Common myeloid progenitor, CD34-positive (primary cell): ENCODE measurements around the gene BICD2.
"Not testable (repeated sequence)": the region's sequence is repeated elsewhere in the genome, so short reads cannot be mapped to it uniquely, and the experiment has no call there.

Source experiments
- CTCF ChIA-PET: fragments of 350-600 bp; sonication (Branson Sonifier 250); formaldehyde crosslinking; loops from one replicate; lab custom pipeline; 2021; ENCODE audit warnings: antibody characterized with exemption; lab: Charles Lee
- POLR2A ChIA-PET: fragments of 350-600 bp; sonication (Branson Sonifier 250); formaldehyde crosslinking; loops from one replicate; lab custom pipeline; 2021; ENCODE audit warnings: antibody characterized with exemption; lab: Charles Lee
- DNase-seq, 3 donors: peaks; one replicate each; pipeline versions ENCODE4 v3.0.0 to v3.0.0-alpha.2; 2013
- H3K27ac ChIP-seq, 2 experiments: 1 replicate in 1 of 2; 2 replicates in 1 of 2; pipeline ENCODE4 v1.7.0; 2013; ENCODE audit warnings: inconsistent platforms in 2 of 2, low read length in 2 of 2, mild to moderate bottlenecking in 2 of 2, low read depth in 1 of 2, moderate library complexity in 1 of 2; ENCODE audit not compliant: severe bottlenecking in 2 of 2, insufficient read depth in 1 of 2, poor library complexity in 1 of 2
- H3K27me3 ChIP-seq, 5 experiments: replicated peaks in 2 of 5; 1 replicate in 3 of 5; 2 replicates in 2 of 5; pipeline versions ENCODE4 v1.6.1 to v1.7.0; 2013; ENCODE audit warnings: low read length in 4 of 5, mild to moderate bottlenecking in 2 of 5, moderate library complexity in 2 of 5, inconsistent platforms in 1 of 5; ENCODE audit not compliant: insufficient read depth in 5 of 5, control insufficient read depth in 4 of 5
- H3K36me3 ChIP-seq, 4 experiments: 1 replicate in 2 of 4; 2 replicates in 2 of 4; pipeline versions ENCODE4 v1.6.1 to v1.7.0; 2013; ENCODE audit warnings: low read length in 3 of 4, control low read depth in 1 of 4, mild to moderate bottlenecking in 1 of 4; ENCODE audit not compliant: control insufficient read depth in 4 of 4, insufficient read depth in 4 of 4
- H3K4me1 ChIP-seq, 4 experiments: 1 replicate in 3 of 4; 2 replicates in 1 of 4; pipeline versions ENCODE4 v1.6.1 to v1.7.1; 2013; ENCODE audit warnings: low read length in 3 of 4, mild to moderate bottlenecking in 3 of 4, control low read depth in 1 of 4, inconsistent platforms in 1 of 4, moderate library complexity in 1 of 4; ENCODE audit not compliant: control insufficient read depth in 4 of 4, insufficient read depth in 4 of 4; ENCODE audit errors: control extremely low read depth in 1 of 4
- H3K4me3 ChIP-seq, 7 experiments: 1 replicate in 4 of 7; 2 replicates in 3 of 7; pipeline versions ENCODE4 v1.5.1 to v1.7.0; 2013; ENCODE audit warnings: mild to moderate bottlenecking in 7 of 7, low read length in 6 of 7, moderate library complexity in 6 of 7, inconsistent platforms in 2 of 7, low read depth in 2 of 7, control low read depth in 1 of 7; ENCODE audit not compliant: insufficient read depth in 4 of 7, control insufficient read depth in 1 of 7; ENCODE audit errors: extremely low read depth in 1 of 7
- H3K9me3 ChIP-seq, 5 experiments: 1 replicate in 4 of 5; 2 replicates in 1 of 5; pipeline versions ENCODE4 v1.6.1 to v1.7.1; 2013; ENCODE audit warnings: low read length in 4 of 5, mild to moderate bottlenecking in 2 of 5, inconsistent platforms in 1 of 5, low read depth in 1 of 5, moderate library complexity in 1 of 5; ENCODE audit not compliant: control insufficient read depth in 4 of 5, insufficient read depth in 2 of 5; ENCODE audit errors: control extremely low read depth in 1 of 5
- WGBS: methylation state at CpG from one replicate; pipeline ENCODE4 v1.1.5; 2013; ENCODE audit not compliant: insufficient coverage; 5-methylcytosine and 5-hydroxymethylcytosine counted together

The BICD2 gene

GRCh38 chr9:92804727-92805126 lies 40.1 kb upstream of the BICD2 start:
- H3K4me1 ChIP-seq: peaks cover 0 to 27% (median 21%) of the 10 kb centered on the region in 4 experiments
- no peak for DNase-seq
- H3K4me3 ChIP-seq: no peak overlapping the region
- no peak overlapping the region for H3K27ac ChIP-seq
- H3K27me3 ChIP-seq: peaks cover 7 to 69% (median 24%) of the 10 kb centered on the region in 5 experiments
- no peaks in the 10 kb centered on the region for H3K36me3 ChIP-seq
- WGBS: 96% methylated on average over 6 of the region's 6 CpGs
- POLR2A ChIA-PET: no interaction called here
- no peaks in the 10 kb centered on the region for H3K9me3 ChIP-seq
- CTCF ChIA-PET: no interaction called here

- ChIA-PET CTCF (interaction anchor here (1.0 to 3.4 kb wide), 3 partner anchors 7 to 82 kb away, joined by 3 to 10 read pairs (median 9); no protein-coding TSS in a partner anchor), POLR2A (no interaction called here)
- H3K27me3 ChIP-seq: peaks cover 0 to 15% (median 0%) of the 10 kb centered on the region in 5 experiments
- H3K9me3 ChIP-seq: no peaks in the 10 kb centered on the region
- no peak for DNase-seq
- H3K4me1 ChIP-seq: peaks cover 0 to 6% (median 2%) of the 10 kb centered on the region in 4 experiments
- H3K36me3 ChIP-seq: no peaks in the 10 kb centered on the region
- no peak overlapping the region for H3K4me3 ChIP-seq
- WGBS: 98% methylated on average over 11 of the region's 11 CpGs
- H3K27ac ChIP-seq: no peak overlapping the region
Observed at GRCh38 chr9:92798358-92798757, 33.7 kb upstream of the BICD2 start.

GRCh38 chr9:92796337-92796804 lies 31.7 kb upstream of the BICD2 start:
- H3K27me3 ChIP-seq: peaks cover 0 to 14% (median 0%) of the 10 kb centered on the region in 5 experiments
- CTCF ChIA-PET: interaction anchor here (1.1 to 11.3 kb wide), 4 partner anchors 11 to 80 kb away, joined by 3 to 217 read pairs (median 3); no protein-coding TSS in a partner anchor
- 97% methylated on average over 7 of the region's 9 CpGs for WGBS

GRCh38 chr9:92795598-92796336 lies 31.1 kb upstream of the BICD2 start:
- 96% methylated on average over 7 of the region's 9 CpGs for WGBS
- Histone ChIP-seq H3K4me1 (peaks cover 0 to 6% (median 2%) of the 10 kb centered on the region in 4 experiments), H3K4me3 (no peak overlapping the region), H3K27ac (no peak overlapping the region), H3K36me3 (no peaks in the 10 kb centered on the region), H3K27me3 (peaks cover 0 to 12% (median 0%) of the 10 kb centered on the region in 5 experiments), H3K9me3 (no peaks in the 10 kb centered on the region)
- no peak for DNase-seq
- ChIA-PET CTCF (interaction anchor here (1.1 to 11.3 kb wide), 4 partner anchors 11 to 79 kb away, joined by 3 to 217 read pairs (median 3); no protein-coding TSS in a partner anchor), POLR2A (no interaction called here)

More at GRCh38 chr9:92796337-92796804, 31.7 kb upstream of the BICD2 start:
- H3K4me1 ChIP-seq, DNase-seq, H3K4me3 ChIP-seq, POLR2A ChIA-PET, H3K9me3 ChIP-seq, H3K27ac ChIP-seq, H3K36me3 ChIP-seq: not testable (repeated sequence)

GRCh38 chr9:92795000-92795399 lies 30.4 kb upstream of the BICD2 start:
- H3K27me3 ChIP-seq: peaks cover 0 to 10% (median 0%) of the 10 kb centered on the region in 5 experiments
- ChIA-PET CTCF (interaction anchor here (0.9 to 11.3 kb wide), 3 partner anchors 10 to 79 kb away, joined by 3 to 217 read pairs (median 3); no protein-coding TSS in a partner anchor), POLR2A (no interaction called here)
- WGBS: 93% methylated on average over 4 of the region's 4 CpGs
- H3K4me3 ChIP-seq: no peak overlapping the region
- no peaks in the 10 kb centered on the region for H3K9me3 ChIP-seq
- peaks cover 0 to 8% (median 3%) of the 10 kb centered on the region in 4 experiments for H3K4me1 ChIP-seq
- no peaks in the 10 kb centered on the region for H3K36me3 ChIP-seq
- no peak for DNase-seq
- no peak overlapping the region for H3K27ac ChIP-seq

GRCh38 chr9:92794426-92794825 lies 29.8 kb upstream of the BICD2 start:
- DNase-seq: no peak
- 28% methylated on average over 4 of the region's 7 CpGs for WGBS
- ChIA-PET CTCF (interaction anchor here (0.9 to 11.3 kb wide), 4 partner anchors 29 to 87 kb away, joined by 3 to 217 read pairs (median 4); no protein-coding TSS in a partner anchor), POLR2A (no interaction called here)
- Histone ChIP-seq H3K4me1 (peaks cover 0 to 8% (median 3%) of the 10 kb centered on the region in 4 experiments), H3K27me3 (peaks cover 0 to 10% (median 0%) of the 10 kb centered on the region in 5 experiments), H3K36me3 (no peaks in the 10 kb centered on the region), H3K4me3 (no peak overlapping the region), H3K9me3 (no peaks in the 10 kb centered on the region), H3K27ac (no peak overlapping the region)
